Measurements from ENCODE around the gene EYS.
"Not testable (repeated sequence)": the region's sequence is repeated elsewhere in the genome, so short reads cannot be mapped to it uniquely, and the experiment has no call there.

Gene EYS

GRCh38 chr6:63745784-63746183 lies 1961.2 kb downstream of the EYS start:
- no peak for DNase-seq

GRCh38 chr6:63744810-63745209 lies 1962.2 kb downstream of the EYS start:
- DNase-seq, result no peak

- no peak for DNase-seq
Observed at GRCh38 chr6:63743691-63744090, 1963.3 kb downstream of the EYS start.

GRCh38 chr6:63742060-63742459 lies 1965.0 kb downstream of the EYS start:
- DNase-seq, result no peak

GRCh38 chr6:63740709-63741108 lies 1966.3 kb downstream of the EYS start:
- no peak for DNase-seq

- no peak for DNase-seq
Observed at GRCh38 chr6:63739094-63739687, 1967.8 kb downstream of the EYS start.

GRCh38 chr6:63738190-63738589 lies 1968.8 kb downstream of the EYS start:
- DNase-seq, result not testable (repeated sequence)

GRCh38 chr6:63734923-63735322 lies 1972.1 kb downstream of the EYS start:
- no peak for DNase-seq

- no peak for DNase-seq
Observed at GRCh38 chr6:63732336-63732735, 1974.7 kb downstream of the EYS start.

GRCh38 chr6:63731930-63732329 lies 1975.1 kb downstream of the EYS start:
- no peak for DNase-seq

- no peak for DNase-seq
Observed at GRCh38 chr6:63730311-63730710, 1976.7 kb downstream of the EYS start.

- no peak for DNase-seq
Observed at GRCh38 chr6:63724721-63725120, 1982.3 kb downstream of the EYS start.

- DNase-seq, result no peak
Observed at GRCh38 chr6:63721181-63721580, 1985.8 kb downstream of the EYS start.

- DNase-seq, result no peak
Observed at GRCh38 chr6:63716169-63716568, 1990.9 kb downstream of the EYS start.

- DNase-seq, result no peak
Observed at GRCh38 chr6:63714091-63714490, 1992.9 kb downstream of the EYS start.

GRCh38 chr6:63713332-63713731 lies 1993.7 kb downstream of the EYS start:
- DNase-seq, result no peak

GRCh38 chr6:63709148-63709547 lies 1997.9 kb downstream of the EYS start:
- DNase-seq, result no peak

GRCh38 chr6:63708631-63709030 lies 1998.4 kb downstream of the EYS start:
- no peak for DNase-seq

GRCh38 chr6:63706630-63707029 lies 2000.4 kb downstream of the EYS start:
- no peak for DNase-seq

GRCh38 chr6:63705707-63706106 lies 2001.3 kb downstream of the EYS start:
- no peak for DNase-seq

- DNase-seq, result peak; percentile 70 to 75
Observed at GRCh38 chr6:63690221-63690620, 2016.8 kb downstream of the EYS start.

- no peak for DNase-seq
Observed at GRCh38 chr6:63689421-63689820, 2017.6 kb downstream of the EYS start.

GRCh38 chr6:63685446-63686379 lies 2021.3 kb downstream of the EYS start:
- DNase-seq, result no peak

- no peak for DNase-seq
Observed at GRCh38 chr6:63683071-63683603, 2023.9 kb downstream of the EYS start.
